ENCODE results near the gene ZNF280D.

Gene ZNF280D

GRCh38 chr15:56760186-56760585 is 26.9 kb upstream of the ZNF280D start:
- TF ChIP-seq CTCF (IDR thresholded peaks at IDR 0.05; ENCODE audit: extremely low read depth, missing control alignments) = no peak
- DNase-seq (ENCODE audit: low spot score) = no peak

GRCh38 chr15:56759450-56759845 is 26.1 kb upstream of the ZNF280D start:
- no peak for DNase-seq (ENCODE audit: low spot score)
- no peak for TF ChIP-seq CTCF (IDR thresholded peaks at IDR 0.05; ENCODE audit: extremely low read depth, missing control alignments)

GRCh38 chr15:56758770-56759449 is 25.6 kb upstream of the ZNF280D start:
- TF ChIP-seq CTCF (IDR thresholded peaks at IDR 0.05; ENCODE audit: extremely low read depth, missing control alignments) = no peak
- no peak for DNase-seq (ENCODE audit: low spot score)

GRCh38 chr15:56757875-56758274 is 24.6 kb upstream of the ZNF280D start:
- DNase-seq (ENCODE audit: low spot score) = no peak
- no peak for TF ChIP-seq CTCF (IDR thresholded peaks at IDR 0.05; ENCODE audit: extremely low read depth, missing control alignments)

GRCh38 chr15:56754772-56755370 is 21.6 kb upstream of the ZNF280D start:
- no peak for TF ChIP-seq CTCF (IDR thresholded peaks at IDR 0.05; ENCODE audit: extremely low read depth, missing control alignments)
- no peak for DNase-seq (ENCODE audit: low spot score)

- TF ChIP-seq CTCF (IDR thresholded peaks at IDR 0.05; ENCODE audit: extremely low read depth, missing control alignments) = no peak
- DNase-seq (ENCODE audit: low spot score) = no peak
These were observed 19.7 kb upstream of the ZNF280D start for GRCh38 chr15:56752986-56753385.

- no peak for DNase-seq (ENCODE audit: low spot score)
- no peak for TF ChIP-seq CTCF (IDR thresholded peaks at IDR 0.05; ENCODE audit: extremely low read depth, missing control alignments)
These were observed 16.7 kb upstream of the ZNF280D start for GRCh38 chr15:56749982-56750381.
